Small intestine (tissue), 7 donors: ENCODE results near the gene RIOX2. TPM values are rescaled to one million over a fixed set of nuclear protein-coding genes. Genes with fewer than 3 reads are reported as not detected.

ENCODE experiments used
- DNase-seq, 2 donors: peaks; one replicate each; pipeline versions ENCODE4 v3.0.0 to v3.0.0-alpha.2; 2013
- FAIRE-seq: peaks from 2 replicates; lab custom pipeline; 2012; peaks lifted over from hg19 to GRCh38; lab: Jason Lieb, UNC
- H3K27ac ChIP-seq, 3 donors: one replicate each; pipeline ENCODE4 v1.5.1; 2013; ENCODE audit warnings: low read length in 2 of 3, mild to moderate bottlenecking in 2 of 3, control low read depth in 1 of 3, inconsistent platforms in 1 of 3, low read depth in 1 of 3, moderate library complexity in 1 of 3
- H3K27me3 ChIP-seq, 3 donors: one replicate each; pipeline ENCODE4 v1.6.1; 2013; ENCODE audit warnings: low read length in 3 of 3, inconsistent platforms in 1 of 3; ENCODE audit not compliant: control insufficient read depth in 3 of 3, insufficient read depth in 3 of 3
- H3K36me3 ChIP-seq, 3 donors: one replicate each; pipeline ENCODE4 v1.6.1; 2013; ENCODE audit warnings: low read length in 3 of 3, inconsistent platforms in 1 of 3, low read depth in 1 of 3, mild to moderate bottlenecking in 1 of 3, moderate library complexity in 1 of 3; ENCODE audit not compliant: control insufficient read depth in 3 of 3, insufficient read depth in 2 of 3
- H3K4me1 ChIP-seq, 3 donors: one replicate each; pipeline ENCODE4 v1.6.1; 2013; ENCODE audit warnings: low read length in 2 of 3, inconsistent platforms in 1 of 3, low read depth in 1 of 3, mild to moderate bottlenecking in 1 of 3, moderate library complexity in 1 of 3; ENCODE audit not compliant: control insufficient read depth in 3 of 3, insufficient read depth in 2 of 3
- H3K4me3 ChIP-seq, 3 donors: one replicate each; pipeline ENCODE4 v1.5.1; 2013; ENCODE audit warnings: low read length in 3 of 3, control low read depth in 1 of 3, inconsistent platforms in 1 of 3, low read depth in 1 of 3, mild to moderate bottlenecking in 1 of 3, moderate library complexity in 1 of 3
- H3K9me3 ChIP-seq, 2 donors: one replicate each; pipeline ENCODE4 v1.6.1; 2013; ENCODE audit warnings: low read depth in 1 of 2, low read length in 1 of 2; ENCODE audit not compliant: control insufficient read depth in 2 of 2, insufficient read depth in 1 of 2
- WGBS, 3 donors: extraction: QIAGEN DNeasy Blood & Tissue Kit; methylation state at CpG; one replicate each; pipeline ENCODE4 v1.1.7; 2013; 5-methylcytosine and 5-hydroxymethylcytosine counted together
- polyA plus RNA-seq, 4 donors: library from polyadenylated mRNA; stranded (reverse) in 3 of 4; unstranded in 1 of 4; fragments of 200-250 nt in 3 of 4; fragments of 120-200 nt in 1 of 4; gene quantifications; one replicate each; pipeline versions ENCODE4 v1.2.1 to v1.2.3, GENCODE V29; 2013
- donor health status: healthy with polysubstance abuse.
- donor health status: control.
- donor health status: control.
- donor health status: Bipolar disorder and iron deficiency.
- donor health status: healthy.

RIOX2 gene
- polyA plus RNA-seq, 4 donors = 5.6 to 26.4 (median 10.6) TPM

- DNase-seq (no peak), FAIRE-seq (no peak)
- peak overlapping the region in 1 of 3 donors; percentile 22 for H3K27ac ChIP-seq
- H3K27me3 ChIP-seq = no peaks in the 10 kb centered on the region
- H3K4me3 ChIP-seq = no peak overlapping the region
- H3K9me3 ChIP-seq = no peaks in the 10 kb centered on the region
- H3K36me3 ChIP-seq = peaks cover 0 to 32% (median 4%) of the 10 kb centered on the region in 3 donors
- no peaks in the 10 kb centered on the region for H3K4me1 ChIP-seq
- 78 to 88% (median 86%) methylated on average over 8 of the region's 8 CpGs for WGBS, 3 donors
Observed at GRCh38 chr3:97957617-97958311, 14.5 kb downstream of the RIOX2 start.

- no peaks in the 10 kb centered on the region for H3K27me3 ChIP-seq
- FAIRE-seq (no peak), DNase-seq (no peak)
- no peaks in the 10 kb centered on the region for H3K4me1 ChIP-seq
- H3K9me3 ChIP-seq = no peaks in the 10 kb centered on the region
- WGBS, 3 donors = 82 to 84% (median 82%) methylated on average over 3 of the region's 3 CpGs
- H3K27ac ChIP-seq = no peak overlapping the region
- H3K36me3 ChIP-seq = peaks cover 0 to 32% (median 10%) of the 10 kb centered on the region in 3 donors
- no peak overlapping the region for H3K4me3 ChIP-seq
Observed at GRCh38 chr3:97956051-97956450, 16.2 kb downstream of the RIOX2 start.

- WGBS, 3 donors = 86 to 91% (median 90%) methylated on average over 9 of the region's 9 CpGs
- Histone ChIP-seq H3K27me3 (no peaks in the 10 kb centered on the region), H3K4me3 (no peak overlapping the region), H3K27ac (no peak overlapping the region), H3K9me3 (no peaks in the 10 kb centered on the region), H3K4me1 (no peaks in the 10 kb centered on the region), H3K36me3 (peaks cover 0 to 38% (median 14%) of the 10 kb centered on the region in 3 donors)
- no peak for DNase-seq
- FAIRE-seq = no peak
Observed at GRCh38 chr3:97954228-97954827, 17.9 kb downstream of the RIOX2 start.

- no peak overlapping the region for H3K4me3 ChIP-seq
- no peaks in the 10 kb centered on the region for H3K9me3 ChIP-seq
- DNase-seq = no peak
- H3K4me1 ChIP-seq = no peaks in the 10 kb centered on the region
- H3K27ac ChIP-seq = peak overlapping the region in 1 of 3 donors; percentile 10
- FAIRE-seq = no peak
- H3K36me3 ChIP-seq = peaks cover 0 to 35% (median 14%) of the 10 kb centered on the region in 3 donors
- no peaks in the 10 kb centered on the region for H3K27me3 ChIP-seq
- WGBS, 3 donors = 91 to 100% (median 93%) methylated on average over 1 of the region's 1 CpG
Observed at GRCh38 chr3:97952872-97953271, 19.4 kb downstream of the RIOX2 start.

- DNase-seq (no peak), FAIRE-seq (no peak)
- H3K4me1 ChIP-seq = no peaks in the 10 kb centered on the region
- peak overlapping the region in 1 of 3 donors; percentile 10 for H3K27ac ChIP-seq
- WGBS, 3 donors = 84 to 91% (median 86%) methylated on average over 3 of the region's 3 CpGs
- no peaks in the 10 kb centered on the region for H3K9me3 ChIP-seq
- H3K4me3 ChIP-seq = no peak overlapping the region
- H3K36me3 ChIP-seq = peaks cover under 1 to 29% (median 18%) of the 10 kb centered on the region in 3 donors
- no peaks in the 10 kb centered on the region for H3K27me3 ChIP-seq
Observed at GRCh38 chr3:97952280-97952679, 20.0 kb downstream of the RIOX2 start.

- Histone ChIP-seq H3K9me3 (no peaks in the 10 kb centered on the region), H3K4me1 (no peaks in the 10 kb centered on the region), H3K36me3 (peaks cover 6 to 24% (median 16%) of the 10 kb centered on the region in 3 donors), H3K27me3 (no peaks in the 10 kb centered on the region), H3K4me3 (no peak overlapping the region), H3K27ac (no peak overlapping the region)
- FAIRE-seq (no peak), DNase-seq (no peak)
- 67 to 78% (median 71%) methylated on average over 3 of the region's 3 CpGs for WGBS, 3 donors
Observed at GRCh38 chr3:97950360-97950759, 21.9 kb downstream of the RIOX2 start.

- FAIRE-seq (no peak), DNase-seq (no peak)
- Histone ChIP-seq H3K27ac (no peak overlapping the region), H3K4me3 (no peak overlapping the region), H3K36me3 (peaks cover 6 to 24% (median 16%) of the 10 kb centered on the region in 3 donors), H3K27me3 (no peaks in the 10 kb centered on the region), H3K9me3 (no peaks in the 10 kb centered on the region), H3K4me1 (no peaks in the 10 kb centered on the region)
- WGBS, 3 donors = 69 to 88% (median 83%) methylated on average over 5 of the region's 5 CpGs
Observed at GRCh38 chr3:97949743-97950142, 22.5 kb downstream of the RIOX2 start.

- Histone ChIP-seq H3K4me3 (no peak overlapping the region), H3K27ac (no peak overlapping the region), H3K4me1 (no peaks in the 10 kb centered on the region), H3K36me3 (peaks cover 6 to 18% (median 16%) of the 10 kb centered on the region in 3 donors), H3K9me3 (no peaks in the 10 kb centered on the region), H3K27me3 (no peaks in the 10 kb centered on the region)
- 93 to 100% (median 97%) methylated on average over 2 of the region's 2 CpGs for WGBS, 3 donors
- DNase-seq (no peak), FAIRE-seq (no peak)
Observed at GRCh38 chr3:97949110-97949485, 23.1 kb downstream of the RIOX2 start.
